Right renal cortex interstitium (tissue), 3 donors: Measurements from ENCODE around the gene HPGD. TPM values are rescaled to one million over a fixed set of nuclear protein-coding genes. Genes with fewer than 3 reads are reported as not detected.

Experiments
- DNase-seq, 3 donors: peaks; one replicate each; pipeline ENCODE4 v3.0.0-alpha.2; 2013; ENCODE audit warnings: low read depth in 3 of 3, low spot score in 2 of 3
- polyA plus RNA-seq, 3 donors: library from polyadenylated mRNA; unstranded; fragments of 120-200 nt; gene quantifications; one replicate each; pipeline ENCODE4 v1.2.1, GENCODE V29; 2013; ENCODE audit not compliant: insufficient read length in 3 of 3

HPGD gene
- polyA plus RNA-seq, result 10 to 100 TPM; 40.2 to 73.0 (median 71.1) TPM

- DNase-seq, result peak in 1 of 3 donors; percentile 49
Measured at GRCh38 chr4:174522183-174523024, at the start of gene HPGD. HPGD (minus strand) TSS chr4:174522488; CDS start chr4:174522451, 37 bp downstream.

DNA sequence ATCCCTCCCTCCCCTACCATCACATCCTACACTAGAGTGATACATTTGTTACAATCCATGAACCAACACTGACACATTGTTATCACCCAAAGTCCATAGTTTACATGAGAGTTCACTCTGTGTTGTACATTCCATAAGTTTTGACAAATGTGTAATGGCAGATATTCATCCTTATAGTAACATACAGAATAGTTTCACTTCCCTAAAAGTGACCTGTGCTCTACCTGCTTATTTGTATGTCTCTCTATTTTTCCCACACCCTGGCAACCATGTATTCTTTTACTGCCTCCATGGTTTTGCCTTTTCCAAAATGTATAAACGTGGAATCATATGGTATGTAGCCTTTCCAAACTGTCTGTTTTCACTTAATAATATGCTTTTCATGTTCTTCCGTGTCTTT is 42.2 kb upstream of the HPGD start:
- no peak for DNase-seq

- DNase-seq, result no peak
Measured at GRCh38 chr4:174563399-174563798, 41.1 kb upstream of the HPGD start.

DNA sequence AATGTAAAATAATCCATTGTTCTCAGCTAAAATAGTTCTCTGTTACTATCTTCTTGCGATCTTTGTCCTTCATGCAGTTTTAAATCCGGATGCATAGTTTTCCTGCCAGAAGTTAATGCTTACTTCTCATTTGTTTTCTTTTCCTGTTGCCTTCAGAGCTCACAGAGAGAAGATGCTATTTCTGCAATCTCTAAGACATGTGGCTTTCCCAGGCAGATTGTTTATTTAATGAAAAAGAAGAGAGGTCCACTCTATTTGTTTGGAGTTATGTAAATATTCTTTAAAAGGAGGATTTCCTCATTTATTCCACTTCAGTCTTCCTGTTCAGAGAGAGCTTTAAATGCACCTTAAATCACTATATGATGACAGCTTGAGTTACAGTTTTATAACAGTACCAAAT is 39.3 kb upstream of the HPGD start:
- no peak for DNase-seq

DNA sequence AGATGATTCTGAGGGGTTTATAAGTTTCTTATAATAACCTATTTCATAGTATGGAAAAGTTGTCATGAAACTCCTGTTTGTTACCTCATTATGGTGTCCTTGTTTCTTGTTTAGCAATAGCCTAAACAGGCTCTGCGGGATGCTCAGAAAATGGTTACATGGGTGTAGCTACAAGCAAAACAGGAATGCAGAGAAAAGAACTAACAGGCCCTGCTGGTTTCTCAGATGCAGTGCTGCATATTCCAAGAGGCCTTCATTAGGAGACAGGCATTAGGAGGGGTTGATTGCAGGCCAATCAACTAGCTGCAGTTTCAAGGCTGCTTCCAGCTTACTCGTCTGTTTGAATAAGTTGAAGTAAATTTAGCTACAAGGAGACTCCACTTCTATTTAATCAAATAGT is 37.6 kb upstream of the HPGD start:
- DNase-seq, result no peak

DNA sequence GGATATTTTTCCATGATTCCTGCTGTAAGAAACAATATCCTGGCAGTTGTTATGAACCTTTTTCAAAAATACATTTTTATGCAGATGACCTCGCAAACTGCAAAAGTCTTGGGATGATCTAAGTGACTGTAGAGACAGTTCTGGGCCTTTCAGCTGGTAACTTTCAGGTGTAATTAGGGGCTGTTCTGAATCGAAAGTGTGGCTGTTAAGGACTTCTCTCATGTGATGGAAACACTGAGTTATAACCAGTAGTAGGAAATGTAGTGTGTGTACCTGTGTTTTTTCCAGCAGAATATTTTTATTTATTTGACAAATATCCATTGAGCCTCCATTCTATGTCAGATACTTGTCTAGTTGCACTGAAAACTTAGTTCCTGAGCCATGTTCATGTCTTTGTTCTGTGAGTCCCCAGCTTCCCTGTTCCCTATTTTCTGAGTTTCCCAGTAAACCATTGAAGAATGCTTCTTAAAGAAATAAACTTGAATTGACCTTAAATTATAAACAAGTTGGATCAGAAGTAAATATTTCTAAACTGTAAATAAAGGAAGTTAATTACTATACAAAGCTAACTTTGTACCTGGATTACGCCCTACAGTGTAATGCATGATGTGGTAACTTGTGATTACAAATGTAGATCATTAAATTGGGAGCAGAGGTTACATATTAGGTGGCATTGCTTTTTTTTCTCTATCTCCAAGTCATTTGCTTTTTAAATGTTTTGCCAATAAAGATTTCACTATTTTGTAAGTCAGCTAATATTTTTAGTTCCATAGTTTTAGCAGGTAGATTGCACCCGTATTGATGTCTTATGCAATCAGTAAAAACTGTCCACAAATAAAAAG is 33.7 kb upstream of the HPGD start:
- no peak for DNase-seq

DNA sequence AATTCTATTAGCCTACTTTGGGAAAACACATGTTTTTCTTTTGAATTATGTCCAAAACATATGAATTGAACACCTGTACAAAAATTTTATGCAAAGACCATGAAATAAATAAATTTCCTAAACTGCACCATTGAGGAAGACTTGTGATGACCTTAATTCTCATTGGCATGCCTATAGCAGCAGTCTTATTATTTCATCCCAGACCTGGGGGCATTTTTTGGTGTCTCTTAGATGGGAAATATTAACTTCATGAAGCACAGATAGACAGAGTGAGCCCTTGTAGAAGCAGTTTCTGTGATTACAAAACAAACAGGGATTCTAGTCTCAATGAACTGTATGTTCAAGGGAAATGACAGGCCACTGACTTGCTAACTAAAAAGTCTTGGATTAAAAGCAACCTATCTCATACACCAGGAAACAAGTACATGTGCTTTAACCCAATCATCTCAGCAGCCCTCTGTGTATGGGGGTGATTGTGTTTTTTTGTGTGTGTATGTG is 32.0 kb upstream of the HPGD start:
- no peak for DNase-seq

GRCh38 chr4:174553828-174554227 is 31.5 kb upstream of the HPGD start:
- no peak for DNase-seq

DNA sequence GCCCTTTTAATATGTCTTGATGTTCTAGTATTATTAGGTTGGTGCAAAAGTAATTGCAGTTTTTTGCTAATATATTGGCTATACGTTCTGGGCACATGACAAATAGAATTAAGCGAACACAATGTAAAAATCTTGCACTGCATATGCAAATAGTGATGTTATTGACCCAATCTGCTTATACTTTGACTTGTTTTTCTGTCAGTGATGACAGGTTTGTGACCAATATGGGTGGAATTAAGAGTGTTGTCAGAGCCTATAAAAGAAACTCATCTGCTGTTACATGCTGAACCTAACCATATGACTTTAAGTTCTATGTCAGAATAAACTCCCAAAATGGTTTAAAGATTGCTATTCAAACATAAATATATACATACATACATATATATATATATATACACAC is 30.7 kb upstream of the HPGD start:
- DNase-seq, result no peak

DNA sequence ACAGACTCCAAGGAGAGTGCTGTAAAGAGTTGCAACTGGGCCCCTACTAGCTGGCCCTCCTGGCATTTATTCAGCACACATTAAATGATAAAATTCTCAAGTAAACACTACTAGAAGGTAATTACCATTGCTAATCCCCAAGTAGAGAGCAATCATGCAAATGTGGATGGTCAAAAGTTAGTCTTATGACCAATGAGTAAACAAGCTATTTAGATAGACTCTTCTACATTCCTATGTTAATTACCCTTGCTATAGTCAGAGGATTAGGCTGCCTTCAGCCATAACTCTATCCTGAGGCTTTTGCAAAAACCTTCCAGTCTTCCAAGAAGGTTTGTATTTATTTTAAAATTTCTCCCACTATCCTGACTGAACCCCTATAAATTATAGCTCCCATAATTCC is 28.3 kb upstream of the HPGD start:
- no peak for DNase-seq

- DNase-seq, result no peak
Measured at GRCh38 chr4:174549721-174550120, 27.4 kb upstream of the HPGD start.

GRCh38 chr4:174545268-174545667 is 23.0 kb upstream of the HPGD start:
- DNase-seq, result no peak

DNA sequence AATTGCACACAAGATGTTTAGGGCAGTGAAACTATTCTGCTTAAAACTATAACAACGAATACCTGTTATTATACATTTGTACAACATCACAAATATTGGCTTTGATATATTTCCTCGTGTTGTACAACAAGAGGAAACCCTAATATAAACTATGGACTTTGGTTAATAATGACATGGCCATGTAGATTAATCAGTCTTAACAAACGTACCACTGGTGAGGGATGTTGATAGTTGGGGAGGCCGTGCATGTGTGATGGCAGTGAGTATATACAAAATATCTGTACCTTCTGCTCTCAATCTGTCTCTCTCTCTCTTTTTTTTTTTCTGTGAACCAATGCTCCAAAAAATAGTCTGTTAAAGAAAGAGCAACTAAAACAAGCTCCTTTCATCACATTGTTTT is 22.2 kb upstream of the HPGD start:
- DNase-seq, result no peak

DNA sequence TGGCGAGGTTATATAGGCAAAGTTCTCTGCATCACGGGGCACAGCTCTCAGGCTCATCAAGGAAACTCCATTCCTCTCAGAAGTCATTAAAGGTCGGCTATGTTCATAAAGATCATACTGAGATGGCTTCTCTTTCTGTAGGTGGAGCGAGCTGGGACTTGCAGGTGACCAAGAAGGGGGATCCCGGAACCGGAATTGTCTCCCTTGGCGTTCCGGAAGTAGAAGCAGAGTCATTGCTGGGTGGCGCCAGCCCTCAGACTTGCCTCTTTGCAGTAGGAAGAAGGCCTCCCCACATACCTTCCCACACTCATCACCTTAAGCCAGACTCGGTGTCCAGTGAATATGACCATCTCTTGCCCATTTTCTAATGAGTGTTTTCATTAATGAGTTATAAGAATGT is 17.9 kb upstream of the HPGD start:
- DNase-seq, result no peak

GRCh38 chr4:174539571-174539970 is 17.3 kb upstream of the HPGD start:
- DNase-seq, result no peak

DNA sequence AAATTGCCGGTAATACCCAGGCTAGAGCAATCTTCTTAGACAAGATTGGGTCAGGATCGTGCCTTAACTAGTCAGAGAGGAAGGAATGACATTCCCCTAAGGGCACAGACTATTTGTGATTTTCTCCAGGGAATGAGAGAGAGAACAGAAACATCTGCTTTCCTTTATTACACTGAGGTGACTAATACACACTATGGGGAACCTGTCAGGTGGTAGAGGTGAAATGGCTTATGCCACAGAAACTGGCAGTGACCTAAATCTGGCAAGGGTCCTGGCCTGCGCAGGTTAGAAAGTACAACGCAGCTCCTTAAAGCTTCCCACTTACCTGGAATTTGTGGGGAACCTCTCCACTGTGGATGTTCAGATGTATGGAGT is 16.6 kb upstream of the HPGD start:
- DNase-seq, result no peak

GRCh38 chr4:174538123-174538875 is 16.0 kb upstream of the HPGD start:
- DNase-seq, result no peak

DNA sequence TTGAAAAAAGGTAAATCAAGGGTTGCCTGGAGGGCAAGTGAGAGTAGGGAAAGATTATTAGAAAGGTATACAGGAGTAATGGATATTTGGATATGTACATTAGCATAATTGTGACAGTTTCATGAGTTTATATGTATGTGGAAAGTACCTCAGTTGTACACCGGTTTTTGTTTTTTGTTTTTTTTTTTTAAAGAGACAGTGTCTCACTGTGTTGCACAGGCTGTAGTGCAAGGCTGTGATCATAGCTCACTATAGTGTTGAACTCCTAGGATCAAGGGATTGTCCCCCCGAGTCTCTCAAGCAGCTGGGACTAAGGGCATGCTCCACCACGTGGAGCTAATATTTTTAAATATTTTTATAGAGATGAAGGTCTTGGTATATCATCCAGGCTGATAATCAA is 15.3 kb upstream of the HPGD start:
- DNase-seq, result no peak

DNA sequence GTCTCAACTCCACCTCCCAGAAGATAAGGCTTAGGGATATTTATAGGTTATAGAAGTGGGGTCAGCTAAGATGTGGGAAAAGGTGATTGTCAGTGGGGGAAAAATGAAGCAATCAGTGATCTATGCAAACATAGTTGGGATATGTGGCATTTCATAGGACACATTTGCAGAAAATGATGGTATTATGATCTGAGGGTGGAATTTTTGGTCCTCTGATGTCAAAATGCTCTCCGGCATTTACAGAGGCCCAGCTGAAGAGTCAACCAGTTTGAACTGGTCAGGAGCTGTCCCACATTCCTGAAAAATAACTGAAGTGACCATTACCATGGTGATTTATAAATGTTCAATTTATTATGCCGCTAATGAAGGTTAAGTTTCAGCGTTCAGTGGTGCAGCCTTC is 12.2 kb upstream of the HPGD start:
- DNase-seq, result no peak

DNA sequence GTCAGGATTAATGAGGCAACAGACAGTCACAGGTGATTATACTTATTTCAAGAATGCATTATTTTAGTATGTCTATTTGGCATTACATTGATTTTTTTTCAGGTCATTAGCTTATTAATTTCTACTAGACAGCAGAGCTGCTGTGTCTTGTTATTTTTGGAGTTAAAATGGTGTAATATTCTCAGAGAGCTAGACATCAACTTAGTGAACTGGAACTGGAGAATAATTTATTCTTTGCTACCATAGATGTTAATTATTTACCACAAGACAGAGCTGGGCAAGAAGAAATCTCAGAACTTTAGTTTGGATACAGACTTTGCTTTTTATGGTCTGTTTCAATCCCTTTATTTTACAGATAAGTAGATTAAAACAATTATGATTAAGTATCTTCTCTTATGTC is 10.2 kb upstream of the HPGD start:
- peak in 1 of 3 donors; percentile 18 for DNase-seq

- no peak for DNase-seq
Measured at GRCh38 chr4:174531486-174531885, 9.2 kb upstream of the HPGD start.
